GM19438 (cell line): ENCODE results near the gene PPP1R17.
A peak's percentile ranks its signal among the peaks of the same experiment; 100 is the strongest.

Experiments
- ATAC-seq: cut with Tn5 transposase; IDR thresholded peaks from one replicate; pipeline ENCODE4 v1.9.1; 2021; ENCODE audit warnings: low read depth; ENCODE audit not compliant: unreplicated experiment

Gene PPP1R17

GRCh38 chr7:31687024-31687748 is at the start of gene PPP1R17:
Gene PPP1R17, plus strand, starts transcription at chr7:31687215. Its CDS starts 5,227 bp downstream, at chr7:31692442.
- no peak for ATAC-seq

GRCh38 chr7:31640381-31640780 is 46.6 kb upstream of the PPP1R17 start:
- ATAC-seq, result no peak

GRCh38 chr7:31642681-31643115 is 44.3 kb upstream of the PPP1R17 start:
- ATAC-seq, result no peak

- no peak for ATAC-seq
Measured at GRCh38 chr7:31646942-31647341, 40.1 kb upstream of the PPP1R17 start.

- no peak for ATAC-seq
Measured at GRCh38 chr7:31647511-31647910, 39.5 kb upstream of the PPP1R17 start.

GRCh38 chr7:31648288-31648687 is 38.7 kb upstream of the PPP1R17 start:
- no peak for ATAC-seq

- no peak for ATAC-seq
Measured at GRCh38 chr7:31648880-31649279, 38.1 kb upstream of the PPP1R17 start.

- ATAC-seq, result no peak
Measured at GRCh38 chr7:31651234-31652062, 35.6 kb upstream of the PPP1R17 start.

- no peak for ATAC-seq
Measured at GRCh38 chr7:31652063-31652326, 35.0 kb upstream of the PPP1R17 start.

GRCh38 chr7:31663072-31663471 is 23.9 kb upstream of the PPP1R17 start:
- ATAC-seq, result no peak

GRCh38 chr7:31664890-31665289 is 22.1 kb upstream of the PPP1R17 start:
- no peak for ATAC-seq

- no peak for ATAC-seq
Measured at GRCh38 chr7:31665546-31665945, 21.5 kb upstream of the PPP1R17 start.

- ATAC-seq, result no peak
Measured at GRCh38 chr7:31669461-31669860, 17.6 kb upstream of the PPP1R17 start.

- ATAC-seq, result no peak
Measured at GRCh38 chr7:31679574-31680305, 7.3 kb upstream of the PPP1R17 start.

GRCh38 chr7:31683445-31684225 is 3.4 kb upstream of the PPP1R17 start:
- ATAC-seq, result no peak

GRCh38 chr7:31688372-31688771 is 1.4 kb downstream of the PPP1R17 start:
- peak; percentile 99 for ATAC-seq

- no peak for ATAC-seq
Measured at GRCh38 chr7:31688996-31689395, 2.0 kb downstream of the PPP1R17 start.

- no peak for ATAC-seq
Measured at GRCh38 chr7:31690935-31691334, 3.9 kb downstream of the PPP1R17 start.

- ATAC-seq, result no peak
Measured at GRCh38 chr7:31692451-31692850, 5.4 kb downstream of the PPP1R17 start.

- no peak for ATAC-seq
Measured at GRCh38 chr7:31692871-31693270, 5.9 kb downstream of the PPP1R17 start.
